ENCODE measurements around the gene HIC1. TPM values are rescaled to one million over a fixed set of nuclear protein-coding genes. Genes with fewer than 3 reads are reported as not detected.

The HIC1 gene
- polyA plus RNA-seq, 1 donor (not counting 4 experiments of a cell fraction or from before 2014, with no cell fraction given), result 0.64 TPM

DNA sequence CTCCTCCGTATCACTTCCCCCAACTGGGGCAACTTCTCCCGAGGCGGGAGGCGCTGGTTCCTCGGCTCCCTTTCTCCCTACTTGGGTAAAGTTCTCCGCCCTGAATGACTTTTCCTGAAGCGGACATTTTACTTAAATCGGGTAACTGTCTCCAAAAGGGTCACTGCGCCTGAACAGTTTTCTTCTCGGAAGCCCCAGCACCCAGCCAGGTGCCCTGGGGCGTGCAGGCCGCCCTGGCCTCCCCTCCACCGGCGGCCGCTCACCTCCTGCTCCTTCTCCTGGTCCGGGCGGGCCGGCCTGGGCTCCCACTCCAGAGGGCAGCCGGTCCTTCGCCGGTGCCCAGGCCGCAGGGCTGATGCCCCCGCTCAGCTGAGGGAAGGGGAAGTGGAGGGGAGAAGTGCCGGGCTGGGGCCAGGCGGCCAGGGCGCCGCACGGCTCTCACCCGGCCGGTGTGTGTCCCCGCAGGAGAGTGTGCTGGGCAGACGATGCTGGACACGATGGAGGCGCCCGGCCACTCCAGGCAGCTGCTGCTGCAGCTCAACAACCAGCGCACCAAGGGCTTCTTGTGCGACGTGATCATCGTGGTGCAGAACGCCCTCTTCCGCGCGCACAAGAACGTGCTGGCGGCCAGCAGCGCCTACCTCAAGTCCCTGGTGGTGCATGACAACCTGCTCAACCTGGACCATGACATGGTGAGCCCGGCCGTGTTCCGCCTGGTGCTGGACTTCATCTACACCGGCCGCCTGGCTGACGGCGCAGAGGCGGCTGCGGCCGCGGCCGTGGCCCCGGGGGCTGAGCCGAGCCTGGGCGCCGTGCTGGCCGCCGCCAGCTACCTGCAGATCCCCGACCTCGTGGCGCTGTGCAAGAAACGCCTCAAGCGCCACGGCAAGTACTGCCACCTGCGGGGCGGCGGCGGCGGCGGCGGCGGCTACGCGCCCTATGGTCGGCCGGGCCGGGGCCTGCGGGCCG, 1.6 kb downstream of the HIC1 start:
- no peaks in the 10 kb centered on the region for H3K9me1 ChIP-seq (ENCODE audit: control insufficient read depth, extremely low read depth, insufficient read depth, low read length)
- H4K20me1 ChIP-seq (ENCODE audit: control insufficient read depth, extremely low read depth, insufficient read depth, low read length), result peaks cover 7% of the 10 kb centered on the region
- H3K9ac ChIP-seq (ENCODE audit: control insufficient read depth, extremely low read depth, insufficient read depth, low read length), result no peak overlapping the region
- peaks cover 5% of the 10 kb centered on the region for H3K79me2 ChIP-seq (ENCODE audit: control insufficient read depth, insufficient read depth, low read length)
- FAIRE-seq (no peak), DNase-seq (ENCODE audit: low read depth, low spot score) (no peak)
- peaks cover 13% of the 10 kb centered on the region for H3K27me3 ChIP-seq (ENCODE audit: control insufficient read depth, extremely low read depth, insufficient read depth, low read length)
- dilution Hi-C loops (cut with MboI; ENCODE audit: extremely low pct_ligation_motif_present, low sequenced_read_pairs), result no loop called here
- peaks cover 4 to 6% of the 10 kb centered on the region in 2 experiments for H3K36me3 ChIP-seq (ENCODE audit: control insufficient read depth in 2 of 2, extremely low read depth in 1 of 2, insufficient read depth in 2 of 2, low read length in 2 of 2)
- TF ChIP-seq, protein P1, sequence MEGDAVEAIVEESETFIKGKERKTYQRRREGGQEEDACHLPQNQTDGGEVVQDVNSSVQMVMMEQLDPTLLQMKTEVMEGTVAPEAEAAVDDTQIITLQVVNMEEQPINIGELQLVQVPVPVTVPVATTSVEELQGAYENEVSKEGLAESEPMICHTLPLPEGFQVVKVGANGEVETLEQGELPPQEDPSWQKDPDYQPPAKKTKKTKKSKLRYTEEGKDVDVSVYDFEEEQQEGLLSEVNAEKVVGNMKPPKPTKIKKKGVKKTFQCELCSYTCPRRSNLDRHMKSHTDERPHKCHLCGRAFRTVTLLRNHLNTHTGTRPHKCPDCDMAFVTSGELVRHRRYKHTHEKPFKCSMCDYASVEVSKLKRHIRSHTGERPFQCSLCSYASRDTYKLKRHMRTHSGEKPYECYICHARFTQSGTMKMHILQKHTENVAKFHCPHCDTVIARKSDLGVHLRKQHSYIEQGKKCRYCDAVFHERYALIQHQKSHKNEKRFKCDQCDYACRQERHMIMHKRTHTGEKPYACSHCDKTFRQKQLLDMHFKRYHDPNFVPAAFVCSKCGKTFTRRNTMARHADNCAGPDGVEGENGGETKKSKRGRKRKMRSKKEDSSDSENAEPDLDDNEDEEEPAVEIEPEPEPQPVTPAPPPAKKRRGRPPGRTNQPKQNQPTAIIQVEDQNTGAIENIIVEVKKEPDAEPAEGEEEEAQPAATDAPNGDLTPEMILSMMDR (optimal IDR thresholded peaks at IDR 0.05 in 1 of 3, IDR thresholded peaks at IDR 0.05 in 1 of 3, conservative IDR thresholded peaks at IDR 0.05 in 1 of 3; ENCODE audit: extremely low read depth in 1 of 3, insufficient read depth in 2 of 3, low read length in 3 of 3), result peak in 1 of 3 experiments; percentile 9
- no peak for TF ChIP-seq EZH2 (IDR thresholded peaks at IDR 0.05; ENCODE audit: low read length)
- no peak overlapping the region for H2AFZ ChIP-seq (ENCODE audit: control insufficient read depth, low read length)
- no peaks in the 10 kb centered on the region for H3K9me3 ChIP-seq (ENCODE audit: control insufficient read depth, low read depth, low read length)
- peaks cover 14% of the 10 kb centered on the region for H3K4me1 ChIP-seq (ENCODE audit: control insufficient read depth, extremely low read depth, insufficient read depth, low read length)
- peak overlapping the region; percentile 56 for H3K4me2 ChIP-seq (ENCODE audit: control insufficient read depth, extremely low read depth, insufficient read depth, low read depth, low read length)
- peak overlapping the region in 1 of 3 experiments; percentile 7 for H3K4me3 ChIP-seq (ENCODE audit: control insufficient read depth in 2 of 3, extremely low read depth in 1 of 3, insufficient read depth in 2 of 3, low read depth in 1 of 3, low read length in 3 of 3)
- H3K27ac ChIP-seq (ENCODE audit: control insufficient read depth, insufficient read depth, low read length), result no peak overlapping the region

- Histone ChIP-seq H3K9me3 (ENCODE audit: control insufficient read depth, low read depth, low read length) (no peaks in the 10 kb centered on the region), H3K4me2 (ENCODE audit: control insufficient read depth, extremely low read depth, insufficient read depth, low read depth, low read length) (no peak overlapping the region), H3K9ac (ENCODE audit: control insufficient read depth, extremely low read depth, insufficient read depth, low read length) (no peak overlapping the region), H3K9me1 (ENCODE audit: control insufficient read depth, extremely low read depth, insufficient read depth, low read length) (no peaks in the 10 kb centered on the region), H3K4me3 (ENCODE audit: control insufficient read depth in 2 of 3, extremely low read depth in 1 of 3, insufficient read depth in 2 of 3, low read depth in 1 of 3, low read length in 3 of 3) (no peak overlapping the region), H3K4me1 (ENCODE audit: control insufficient read depth, extremely low read depth, insufficient read depth, low read length) (peaks cover 14% of the 10 kb centered on the region), H3K27me3 (ENCODE audit: control insufficient read depth, extremely low read depth, insufficient read depth, low read length) (peaks cover 7% of the 10 kb centered on the region), H3K27ac (ENCODE audit: control insufficient read depth, insufficient read depth, low read length) (no peak overlapping the region), H3K79me2 (ENCODE audit: control insufficient read depth, insufficient read depth, low read length) (peaks cover 5% of the 10 kb centered on the region), H3K36me3 (ENCODE audit: control insufficient read depth in 2 of 2, extremely low read depth in 1 of 2, insufficient read depth in 2 of 2, low read length in 2 of 2) (peaks cover 4 to 7% of the 10 kb centered on the region in 2 experiments), H2AFZ (ENCODE audit: control insufficient read depth, low read length) (no peak overlapping the region), H4K20me1 (ENCODE audit: control insufficient read depth, extremely low read depth, insufficient read depth, low read length) (peaks cover 4% of the 10 kb centered on the region)
- FAIRE-seq (no peak), DNase-seq (ENCODE audit: low read depth, low spot score) (no peak)
- dilution Hi-C loops (cut with MboI; ENCODE audit: extremely low pct_ligation_motif_present, low sequenced_read_pairs), result no loop called here
- TF ChIP-seq, protein P1 (optimal IDR thresholded peaks at IDR 0.05 in 1 of 3, IDR thresholded peaks at IDR 0.05 in 1 of 3, conservative IDR thresholded peaks at IDR 0.05 in 1 of 3; ENCODE audit: extremely low read depth in 1 of 3, insufficient read depth in 2 of 3, low read length in 3 of 3), result no peak
- TF ChIP-seq EZH2 (IDR thresholded peaks at IDR 0.05; ENCODE audit: low read length), result no peak
These were observed 2.4 kb downstream of the HIC1 start for GRCh38 chr17:2057175-2057759.
